Non-pigmented ciliary epithelial cell (primary cell): Measurements from ENCODE around the gene CRADD.

Experiments
- DNase-seq: peaks from one replicate; pipeline ENCODE4 v3.0.0-alpha.2; 2010; ENCODE audit warnings: low read depth

CRADD gene

GRCh38 chr12:93671044-93671443 is 6.1 kb upstream of the CRADD start:
- DNase-seq: no peak

GRCh38 chr12:93673084-93673483 is 4.1 kb upstream of the CRADD start:
- no peak for DNase-seq

GRCh38 chr12:93674386-93674785 is 2.8 kb upstream of the CRADD start:
- no peak for DNase-seq

- no peak for DNase-seq
Observed at GRCh38 chr12:93676408-93677194, 574 bp upstream of the CRADD start.

DNA sequence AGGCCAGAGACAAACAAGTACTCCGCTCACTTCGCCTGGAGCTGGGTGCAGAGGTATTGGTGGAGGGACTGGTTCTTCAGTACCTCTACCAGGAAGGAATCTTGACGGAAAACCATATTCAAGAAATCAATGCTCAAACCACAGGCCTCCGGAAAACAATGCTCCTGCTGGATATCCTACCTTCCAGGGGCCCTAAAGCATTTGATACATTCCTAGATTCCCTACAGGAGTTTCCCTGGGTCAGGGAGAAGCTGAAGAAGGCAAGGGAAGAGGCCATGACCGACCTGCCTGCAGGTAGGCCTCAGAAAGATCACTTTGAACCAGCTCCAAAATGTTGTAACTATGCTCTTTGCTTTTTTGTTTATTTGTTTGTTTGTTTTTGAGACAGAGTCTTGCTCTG is 1.6 kb downstream of the CRADD start:
- DNase-seq: no peak

DNA sequence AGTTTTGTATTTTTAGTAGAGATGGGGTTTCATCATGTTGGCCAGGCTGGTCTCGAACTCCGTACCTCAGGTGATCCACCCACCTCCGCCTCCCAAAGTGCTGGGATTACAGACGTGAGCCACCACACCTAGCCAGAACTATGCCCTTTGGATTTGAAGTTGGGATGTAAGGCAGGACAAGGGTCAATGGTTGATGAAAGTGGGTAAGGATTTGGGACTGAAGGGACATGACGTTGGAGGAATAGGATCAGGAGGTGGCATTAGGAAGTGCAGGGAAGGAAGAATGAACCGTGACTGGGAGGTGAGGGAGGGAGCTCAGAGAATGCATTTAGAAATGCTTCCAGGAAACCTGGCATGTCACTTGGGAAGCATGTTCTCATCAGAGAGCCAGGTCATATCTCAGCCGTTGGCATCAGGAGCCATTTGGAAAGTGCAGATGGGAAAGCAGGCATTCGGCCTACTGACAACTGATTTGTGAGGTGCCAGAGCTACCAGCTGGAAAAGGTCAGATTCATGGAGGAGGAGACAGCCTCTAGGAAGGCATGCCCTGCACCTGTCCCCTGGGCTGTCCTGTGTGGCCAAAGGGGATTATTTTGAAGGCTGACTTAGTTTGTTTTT is 2.2 kb downstream of the CRADD start:
- no peak for DNase-seq

DNA sequence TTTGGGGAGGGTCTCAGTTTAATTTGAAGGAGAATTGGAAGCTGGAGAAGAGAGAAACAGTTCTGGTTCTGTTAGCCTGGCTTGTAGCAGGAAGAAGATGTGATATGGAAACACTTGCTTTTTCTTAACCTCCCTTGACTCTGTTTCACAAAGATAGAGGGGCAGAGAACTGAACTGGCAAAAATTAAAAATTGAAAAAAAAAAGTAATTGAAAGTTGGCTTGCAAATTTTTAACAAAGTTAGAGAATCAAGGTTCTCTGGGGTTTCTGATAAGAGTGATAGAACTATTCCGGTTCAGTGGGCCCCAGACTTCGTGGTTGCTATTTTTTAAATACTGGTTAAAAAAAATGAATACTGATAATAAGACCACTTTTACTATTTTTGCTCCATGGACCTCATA is 2.8 kb downstream of the CRADD start:
- DNase-seq: no peak

GRCh38 chr12:93682846-93683261 is 5.7 kb downstream of the CRADD start:
- no peak for DNase-seq

DNA sequence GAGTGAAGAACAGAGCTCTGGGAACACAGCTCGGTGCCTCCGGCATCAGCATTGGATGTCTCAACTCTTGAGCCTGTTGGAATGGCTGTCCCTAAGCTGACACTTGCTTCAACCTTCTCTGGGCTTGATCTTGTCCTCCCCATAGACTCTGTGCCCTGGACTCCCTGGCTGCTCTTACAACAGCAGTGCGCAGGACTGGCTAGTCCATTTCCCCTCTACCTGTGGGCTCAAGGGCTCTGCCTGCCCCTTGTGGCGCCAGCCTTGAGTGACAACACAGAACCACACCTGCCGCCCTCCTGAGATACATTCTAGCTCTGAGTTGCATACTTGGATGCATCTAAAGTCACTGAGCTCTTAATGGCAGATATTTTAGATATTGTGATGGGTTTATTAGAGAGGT is 6.2 kb downstream of the CRADD start:
- DNase-seq: no peak

DNA sequence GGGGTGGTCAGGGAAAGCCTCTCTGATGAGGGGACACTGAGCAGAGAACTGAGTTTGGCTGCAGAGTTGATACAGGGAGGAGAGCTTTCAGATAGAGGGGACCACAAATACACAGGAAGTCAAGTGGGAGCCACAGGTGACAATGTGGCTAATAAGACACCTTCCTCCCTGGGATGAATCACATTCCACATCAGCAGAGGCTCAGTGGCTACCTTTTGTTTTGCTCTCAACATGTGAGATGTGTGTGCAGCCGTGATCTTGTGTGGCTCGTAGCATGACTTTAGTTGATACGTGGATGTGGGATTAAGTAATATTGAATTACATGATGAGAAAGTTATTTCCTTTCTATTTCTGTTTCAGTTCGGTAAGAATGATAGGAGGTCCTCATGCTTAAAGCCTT is 7.5 kb downstream of the CRADD start:
- DNase-seq: no peak

GRCh38 chr12:93686572-93687356 is 9.6 kb downstream of the CRADD start:
- DNase-seq: no peak

- no peak for DNase-seq
Observed at GRCh38 chr12:93689076-93689834, 12.1 kb downstream of the CRADD start.

DNA sequence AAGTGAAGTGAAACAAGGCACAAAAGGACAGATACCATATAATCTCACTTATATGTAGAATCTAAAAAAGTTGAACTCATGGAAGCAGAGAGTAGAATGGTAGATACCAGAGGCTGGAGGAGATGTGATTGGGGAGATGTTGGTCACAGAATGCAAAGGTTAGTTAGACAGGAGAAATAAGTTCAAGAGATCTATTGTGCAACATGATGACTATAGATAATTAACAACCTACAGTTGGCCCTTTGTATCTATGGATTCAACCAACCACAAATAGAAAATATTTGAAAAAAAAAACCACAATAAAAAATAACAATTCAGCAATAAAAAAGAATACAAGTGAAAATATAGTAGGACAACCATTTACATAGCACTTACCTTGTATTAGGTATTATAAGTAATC is 19.3 kb downstream of the CRADD start:
- DNase-seq: no peak

DNA sequence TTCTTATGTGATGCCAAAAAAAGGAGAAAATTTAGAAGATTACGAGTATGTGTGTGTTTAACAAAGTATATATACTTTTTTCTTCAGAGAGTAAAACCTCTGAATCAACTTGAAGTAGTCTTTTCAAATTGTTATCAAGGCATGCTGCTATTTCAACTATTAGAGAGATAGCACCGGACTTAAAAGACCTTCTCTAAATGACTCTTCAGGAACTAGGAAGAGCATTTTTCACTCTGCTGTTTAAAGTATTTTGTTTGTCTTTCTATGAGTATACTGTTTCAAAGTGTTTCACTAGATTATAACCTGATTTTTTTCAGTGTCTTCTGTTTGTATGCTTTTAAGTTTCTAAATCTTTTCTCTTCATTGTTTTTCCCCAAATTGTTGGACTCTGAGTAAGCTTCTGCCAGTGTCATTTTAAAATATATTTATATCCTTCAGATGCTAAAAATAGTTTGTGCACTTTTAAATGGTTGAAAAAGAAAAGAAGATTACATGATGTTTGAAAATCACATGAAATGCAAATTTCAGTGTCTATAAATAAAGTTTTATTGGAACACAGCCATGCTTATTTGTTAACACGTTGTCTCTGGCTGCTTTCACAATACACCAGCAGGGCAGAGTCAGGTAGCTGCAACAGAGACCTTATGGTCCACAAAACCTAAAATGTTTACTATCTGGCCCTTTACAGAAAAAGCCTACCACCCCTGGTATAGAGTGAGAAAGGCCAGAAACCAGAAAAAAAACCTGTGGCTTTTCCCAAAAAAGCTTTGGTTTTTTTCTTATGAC is 21.3 kb downstream of the CRADD start:
- no peak for DNase-seq

- DNase-seq: peak; percentile 74
Observed at GRCh38 chr12:93699271-93700145, 22.3 kb downstream of the CRADD start.

DNA sequence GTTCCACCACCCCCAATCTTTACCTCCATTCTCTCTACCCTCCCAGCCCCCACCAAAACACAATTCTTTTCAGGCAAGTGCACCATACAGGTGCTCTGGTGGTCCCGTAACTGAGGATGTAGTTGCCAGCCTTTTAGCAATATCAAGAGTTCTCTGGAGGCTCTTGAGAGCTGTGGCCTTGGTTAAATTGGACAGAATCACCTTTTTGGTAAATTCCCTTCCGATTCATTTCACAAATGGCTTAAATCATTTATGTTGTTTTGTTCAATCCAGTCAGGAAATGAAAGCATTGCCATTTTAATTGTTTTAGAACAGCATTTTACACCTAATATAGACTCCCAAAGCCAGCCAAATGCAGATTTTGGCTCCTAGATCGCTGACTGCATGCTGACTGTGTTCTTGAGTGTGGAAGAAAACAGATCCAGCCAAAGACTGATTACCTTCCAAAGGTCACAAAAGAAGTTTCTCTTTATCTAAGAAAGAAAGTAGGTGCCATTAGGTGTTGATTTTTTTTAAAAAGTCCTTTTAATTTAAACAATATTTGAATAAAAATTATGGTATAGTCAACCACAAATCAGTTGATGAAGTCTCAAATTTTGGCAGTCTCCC is 25.6 kb downstream of the CRADD start:
- no peak for DNase-seq

DNA sequence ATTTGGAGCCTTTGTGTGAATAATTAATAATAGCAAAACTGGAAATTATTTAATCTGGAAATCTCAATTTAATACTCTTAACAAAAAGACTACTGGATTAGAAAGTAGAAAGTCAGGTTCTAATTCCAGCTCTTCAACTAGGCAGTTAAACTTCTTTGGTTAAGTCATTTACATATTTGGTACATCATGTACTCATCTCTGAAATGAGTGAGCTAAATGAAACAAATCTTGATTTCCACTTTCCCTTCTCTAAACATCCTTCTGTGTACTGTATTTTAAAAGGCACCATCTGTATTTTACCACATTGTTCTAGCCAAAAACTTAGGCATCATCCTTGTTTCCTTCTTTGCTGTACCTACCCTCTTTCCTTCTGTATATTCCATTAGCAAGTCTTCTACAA is 26.9 kb downstream of the CRADD start:
- DNase-seq: no peak

- DNase-seq: no peak
Observed at GRCh38 chr12:93704625-93705024, 27.4 kb downstream of the CRADD start.

DNA sequence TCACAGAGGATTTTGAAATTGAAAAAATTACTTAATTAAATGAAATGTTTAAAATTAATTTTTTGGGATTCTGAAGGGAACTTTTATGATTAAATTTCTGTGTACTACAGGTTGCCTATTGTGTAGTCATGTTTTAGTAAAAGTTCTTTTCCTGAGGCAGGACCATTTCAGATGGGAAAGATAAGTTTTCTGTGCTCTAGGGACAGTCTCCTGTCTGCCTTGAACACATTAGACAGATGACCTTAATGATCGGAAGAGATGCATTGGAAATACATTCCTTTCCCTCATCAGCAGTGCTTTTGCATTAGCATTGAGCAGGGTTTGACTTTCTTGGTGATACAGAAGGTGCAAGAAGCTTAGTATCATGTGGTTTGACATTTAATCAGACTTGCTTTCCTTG is 28.1 kb downstream of the CRADD start:
- no peak for DNase-seq

DNA sequence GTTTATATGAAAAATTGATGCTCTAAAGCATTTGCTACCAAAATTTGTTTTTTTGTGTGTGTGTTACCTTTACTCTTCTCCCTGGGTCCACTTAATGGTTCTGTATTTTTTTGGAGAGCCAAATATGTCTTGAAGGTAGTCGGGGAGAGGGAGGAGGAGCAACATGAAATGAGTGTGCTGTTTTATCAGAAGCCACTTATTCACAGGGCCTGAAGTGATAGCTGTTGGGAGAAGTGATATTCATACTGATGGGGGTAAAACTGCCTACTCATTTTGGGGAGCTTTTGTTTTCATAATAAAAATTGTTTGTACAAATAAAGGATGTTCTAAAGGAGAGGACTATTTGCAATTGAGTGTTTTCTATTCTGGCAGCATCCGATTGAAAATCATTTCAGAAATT is 29.2 kb downstream of the CRADD start:
- DNase-seq: no peak
